AG09319 (cell line): Measurements from ENCODE around the gene PIK3C3.

Experiments
- DNase-seq: peaks from one replicate; pipeline ENCODE4 v3.0.0-alpha.2; 2010; ENCODE audit warnings: low read depth; ENCODE audit errors: extremely low read depth
- TF ChIP-seq, protein P1 (sequence below): IDR thresholded peaks from 2 replicates; pipeline ENCODE4 v1.5.1; 2011; ENCODE audit warnings: low read depth, mild to moderate bottlenecking, inconsistent platforms, low read length, moderate library complexity

The PIK3C3 gene

GRCh38 chr18:42087876-42088275 is 132.8 kb downstream of the PIK3C3 start:
- TF ChIP-seq, protein P1, sequence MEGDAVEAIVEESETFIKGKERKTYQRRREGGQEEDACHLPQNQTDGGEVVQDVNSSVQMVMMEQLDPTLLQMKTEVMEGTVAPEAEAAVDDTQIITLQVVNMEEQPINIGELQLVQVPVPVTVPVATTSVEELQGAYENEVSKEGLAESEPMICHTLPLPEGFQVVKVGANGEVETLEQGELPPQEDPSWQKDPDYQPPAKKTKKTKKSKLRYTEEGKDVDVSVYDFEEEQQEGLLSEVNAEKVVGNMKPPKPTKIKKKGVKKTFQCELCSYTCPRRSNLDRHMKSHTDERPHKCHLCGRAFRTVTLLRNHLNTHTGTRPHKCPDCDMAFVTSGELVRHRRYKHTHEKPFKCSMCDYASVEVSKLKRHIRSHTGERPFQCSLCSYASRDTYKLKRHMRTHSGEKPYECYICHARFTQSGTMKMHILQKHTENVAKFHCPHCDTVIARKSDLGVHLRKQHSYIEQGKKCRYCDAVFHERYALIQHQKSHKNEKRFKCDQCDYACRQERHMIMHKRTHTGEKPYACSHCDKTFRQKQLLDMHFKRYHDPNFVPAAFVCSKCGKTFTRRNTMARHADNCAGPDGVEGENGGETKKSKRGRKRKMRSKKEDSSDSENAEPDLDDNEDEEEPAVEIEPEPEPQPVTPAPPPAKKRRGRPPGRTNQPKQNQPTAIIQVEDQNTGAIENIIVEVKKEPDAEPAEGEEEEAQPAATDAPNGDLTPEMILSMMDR, result no peak
- no peak for DNase-seq

- TF ChIP-seq, protein P1, result no peak
- no peak for DNase-seq
Observed at GRCh38 chr18:42092848-42093247, 137.8 kb downstream of the PIK3C3 start.

- no peak for DNase-seq
- TF ChIP-seq, protein P1, result no peak
Observed at GRCh38 chr18:42094875-42095274, 139.8 kb downstream of the PIK3C3 start.

GRCh38 chr18:42095732-42096377 is 140.8 kb downstream of the PIK3C3 start:
- no peak for DNase-seq
- TF ChIP-seq, protein P1, result no peak

DNA sequence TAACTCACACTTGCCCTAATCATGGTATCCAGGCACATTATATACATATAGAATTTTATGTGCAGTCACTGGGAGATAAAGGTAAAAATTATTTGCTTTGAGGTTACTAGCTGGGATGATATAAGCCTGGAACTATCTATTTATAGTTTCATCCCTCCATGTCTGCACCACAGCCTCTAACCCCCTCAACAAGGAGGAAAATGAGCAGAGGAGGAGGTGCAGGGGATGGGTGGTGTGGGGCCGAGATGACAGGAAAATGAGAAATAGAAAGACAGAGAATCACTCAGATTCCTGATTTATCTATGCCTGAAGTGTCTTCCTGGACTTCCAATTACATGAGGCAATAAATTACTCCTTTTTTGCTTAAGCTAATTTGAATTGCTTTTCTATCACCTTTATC is 145.2 kb downstream of the PIK3C3 start:
- DNase-seq, result no peak
- TF ChIP-seq, protein P1, result no peak

- DNase-seq, result no peak
- TF ChIP-seq, protein P1, result no peak
Observed at GRCh38 chr18:42100911-42101310, 145.9 kb downstream of the PIK3C3 start.

DNA sequence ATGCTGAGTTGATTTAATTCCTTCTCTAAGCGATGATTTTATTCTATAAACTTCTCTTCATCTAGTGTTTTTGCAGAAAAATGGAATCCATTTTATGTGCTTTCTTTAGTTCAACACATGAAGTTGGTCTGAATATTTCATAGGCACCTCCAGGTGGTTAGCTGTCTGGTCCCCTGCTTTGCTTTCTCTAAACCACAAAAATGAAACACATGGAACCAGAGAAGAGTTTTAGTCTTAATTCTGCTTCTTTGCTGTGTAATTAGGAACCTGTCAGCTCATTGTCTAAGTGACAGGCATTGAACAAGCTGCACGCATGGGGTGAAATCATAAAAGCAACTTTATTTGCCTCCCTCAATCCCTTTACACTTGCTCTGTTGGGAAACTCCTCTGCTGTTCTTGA is 150.4 kb downstream of the PIK3C3 start:
- TF ChIP-seq, protein P1, result no peak
- no peak for DNase-seq
